Activated CD8-positive, alpha-beta T cell treated with anti-CD3 and anti-CD28 coated beads for 36 hours (primary cell): ENCODE results near the gene ANKH. TPM values are rescaled to one million over a fixed set of nuclear protein-coding genes. Genes with fewer than 3 reads are reported as not detected.
A peak's percentile ranks its signal among the peaks of the same experiment; 100 is the strongest.

Source experiments
- ATAC-seq: fragments of 200-7000 bp; cut with Tn5 transposase; one replicate; pipeline ENCODE4 v1.10.0; 2021; ENCODE audit warnings: mild to moderate bottlenecking, moderate library complexity
- CTCF ChIA-PET: fragments of 350-600 bp; sonication (Branson Sonifier 250); formaldehyde crosslinking; loops from one replicate; lab custom pipeline; 2021; ENCODE audit warnings: antibody characterized with exemption; lab: Charles Lee
- POLR2A ChIA-PET: fragments of 350-600 bp; sonication (Branson Sonifier 250); formaldehyde crosslinking; loops from one replicate; lab custom pipeline; 2021; ENCODE audit warnings: antibody characterized with exemption; lab: Charles Lee
- DNase-seq: peaks from one replicate; pipeline ENCODE4 v3.0.0-alpha.2; 2020
- H3K27ac Mint-ChIP-seq: one replicate; pipeline ENCODE4 v1.8.0; 2021; ENCODE audit warnings: mild to moderate bottlenecking, mixed read lengths
- H3K27me3 Mint-ChIP-seq: one replicate; pipeline ENCODE4 v1.8.0; 2021; ENCODE audit warnings: mixed read lengths
- H3K36me3 Mint-ChIP-seq: one replicate; pipeline ENCODE4 v1.8.0; 2021; ENCODE audit warnings: low read depth, mixed read lengths
- H3K4me1 Mint-ChIP-seq: one replicate; pipeline ENCODE4 v1.8.0; 2021; ENCODE audit warnings: low read depth, mixed read lengths
- H3K4me3 Mint-ChIP-seq: one replicate; pipeline ENCODE4 v1.8.0; 2021; ENCODE audit warnings: mild to moderate bottlenecking, moderate library complexity, mixed read lengths
- H3K9me3 Mint-ChIP-seq: one replicate; pipeline ENCODE4 v1.8.0; 2021; ENCODE audit warnings: mixed read lengths
- intact Hi-C: fragments of 100-400 bp; cut with micrococcal nuclease; formaldehyde crosslinking; loops from one replicate; pipeline ENCODE4 v1.10.0; 2022
- total RNA-seq, 2 experiments: library from RNA; stranded (reverse); gene quantifications; one replicate each; pipeline ENCODE4 v1.2.3, GENCODE V29; 2021
- TF ChIP-seq, protein P1 (sequence below): fragments of 200-600 bp; IDR thresholded peaks from one replicate; pipeline ENCODE4 v1.8.0; 2022; ENCODE audit warnings: antibody characterized with exemption, mild to moderate bottlenecking

ANKH gene
- total RNA-seq, 2 experiments from 2014 or later: 85.4 to 87.2 TPM

DNA sequence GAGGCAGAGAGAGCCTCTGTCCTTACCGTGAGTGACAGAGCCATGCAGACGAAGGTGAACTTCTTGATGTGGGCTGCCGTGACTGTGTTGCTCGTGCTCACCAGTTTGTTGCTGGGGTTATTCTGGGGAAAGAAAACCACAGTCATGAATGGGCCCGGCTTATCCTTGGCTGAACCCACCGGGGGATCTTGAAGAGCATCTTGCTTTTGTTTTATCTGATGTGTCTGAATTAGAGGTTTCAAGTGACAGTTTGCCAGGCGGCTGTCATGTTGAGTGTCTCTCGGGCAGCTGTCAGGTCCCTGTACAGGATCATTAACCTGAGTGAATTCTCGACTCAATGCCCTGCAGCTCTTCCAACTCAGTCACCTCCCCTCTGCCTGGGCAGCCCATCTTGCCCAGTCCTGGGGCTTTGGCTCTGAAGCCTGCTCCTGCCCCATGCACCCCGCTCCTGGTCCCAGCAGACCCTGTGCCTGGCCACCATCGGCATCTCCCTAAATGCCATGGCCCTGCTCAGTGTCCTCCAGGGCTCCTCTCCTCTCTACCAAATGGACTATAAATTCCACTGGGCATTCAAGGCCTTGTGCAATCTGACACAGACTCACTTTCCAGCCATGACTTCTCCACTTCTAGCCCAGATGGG is 129.7 kb downstream of the ANKH start:
- no peaks in the 10 kb centered on the region for H3K9me3 Mint-ChIP-seq
- TF ChIP-seq, protein P1, sequence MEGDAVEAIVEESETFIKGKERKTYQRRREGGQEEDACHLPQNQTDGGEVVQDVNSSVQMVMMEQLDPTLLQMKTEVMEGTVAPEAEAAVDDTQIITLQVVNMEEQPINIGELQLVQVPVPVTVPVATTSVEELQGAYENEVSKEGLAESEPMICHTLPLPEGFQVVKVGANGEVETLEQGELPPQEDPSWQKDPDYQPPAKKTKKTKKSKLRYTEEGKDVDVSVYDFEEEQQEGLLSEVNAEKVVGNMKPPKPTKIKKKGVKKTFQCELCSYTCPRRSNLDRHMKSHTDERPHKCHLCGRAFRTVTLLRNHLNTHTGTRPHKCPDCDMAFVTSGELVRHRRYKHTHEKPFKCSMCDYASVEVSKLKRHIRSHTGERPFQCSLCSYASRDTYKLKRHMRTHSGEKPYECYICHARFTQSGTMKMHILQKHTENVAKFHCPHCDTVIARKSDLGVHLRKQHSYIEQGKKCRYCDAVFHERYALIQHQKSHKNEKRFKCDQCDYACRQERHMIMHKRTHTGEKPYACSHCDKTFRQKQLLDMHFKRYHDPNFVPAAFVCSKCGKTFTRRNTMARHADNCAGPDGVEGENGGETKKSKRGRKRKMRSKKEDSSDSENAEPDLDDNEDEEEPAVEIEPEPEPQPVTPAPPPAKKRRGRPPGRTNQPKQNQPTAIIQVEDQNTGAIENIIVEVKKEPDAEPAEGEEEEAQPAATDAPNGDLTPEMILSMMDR: no peak
- peaks cover 26% of the 10 kb centered on the region for H3K36me3 Mint-ChIP-seq
- H3K27me3 Mint-ChIP-seq: no peaks in the 10 kb centered on the region
- ChIA-PET POLR2A (no interaction called here), CTCF (interaction anchor here (1.3 to 2.0 kb wide), 3 partner anchors 14 to 267 kb away, joined by 5 to 8 read pairs (median 5); no protein-coding TSS in a partner anchor)
- no peak overlapping the region for H3K4me3 Mint-ChIP-seq
- H3K27ac Mint-ChIP-seq: peak overlapping the region; percentile 1
- ATAC-seq (peak; percentile 50), DNase-seq (peak; percentile 35)
- intact Hi-C loops: no loop called here
- H3K4me1 Mint-ChIP-seq: peaks cover 31% of the 10 kb centered on the region

DNA sequence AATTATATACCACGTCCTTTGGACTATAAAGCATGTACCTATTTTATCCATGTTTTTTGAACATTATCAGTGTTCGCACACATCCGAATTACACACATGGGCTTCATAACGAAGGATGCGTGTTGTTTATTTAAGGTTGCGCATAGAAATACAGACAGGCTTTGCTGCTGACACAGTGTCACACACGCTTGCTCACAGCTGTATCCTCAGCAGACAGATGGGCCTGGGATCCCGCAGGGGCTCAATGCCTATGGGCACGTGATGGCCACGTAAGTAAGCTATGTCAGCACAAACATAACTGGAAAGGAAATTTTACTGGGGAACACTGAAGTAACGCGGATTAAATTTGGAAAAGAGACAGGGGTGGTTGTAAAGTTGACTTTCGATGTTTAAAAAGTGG is 130.4 kb downstream of the ANKH start:
- H3K4me1 Mint-ChIP-seq: peaks cover 31% of the 10 kb centered on the region
- TF ChIP-seq, protein P1: no peak
- no peaks in the 10 kb centered on the region for H3K27me3 Mint-ChIP-seq
- intact Hi-C loops: no loop called here
- H3K27ac Mint-ChIP-seq: no peak overlapping the region
- ChIA-PET CTCF (interaction anchor here (0.9 to 1.6 kb wide), 3 partner anchors 14 to 273 kb away, joined by 3 to 8 read pairs (median 5); no protein-coding TSS in a partner anchor), POLR2A (interaction anchor here (0.9 to 1.5 kb wide), 2 partner anchors 80 to 129 kb away, joined by 3 to 4 read pairs; no protein-coding TSS in a partner anchor)
- DNase-seq (no peak), ATAC-seq (no peak)
- H3K4me3 Mint-ChIP-seq: no peak overlapping the region
- peaks cover 28% of the 10 kb centered on the region for H3K36me3 Mint-ChIP-seq
- H3K9me3 Mint-ChIP-seq: no peaks in the 10 kb centered on the region

DNA sequence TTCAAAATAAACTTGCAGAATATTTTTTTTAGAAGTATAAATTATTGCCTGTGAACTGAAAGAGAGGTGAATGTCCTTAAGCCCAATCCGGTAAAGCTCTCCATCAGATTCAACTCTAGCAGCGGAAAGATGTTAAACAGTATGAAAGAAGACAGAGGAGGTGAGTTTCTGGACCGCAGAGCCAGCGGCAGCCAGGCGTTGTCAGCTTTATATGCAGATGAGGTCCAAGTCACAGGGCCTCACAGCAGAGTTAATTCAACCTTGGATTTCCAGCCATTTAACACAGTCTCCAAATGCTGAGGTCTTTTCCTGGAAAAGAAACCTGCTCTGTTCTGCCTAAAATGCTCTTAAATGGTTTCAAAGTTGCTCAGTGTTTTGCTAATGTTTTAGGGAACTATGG is 131.6 kb downstream of the ANKH start:
- POLR2A ChIA-PET: interaction anchor here (0.9 to 1.5 kb wide), 2 partner anchors 82 to 130 kb away, joined by 3 to 4 read pairs; no protein-coding TSS in a partner anchor
- no peak overlapping the region for H3K4me3 Mint-ChIP-seq
- TF ChIP-seq, protein P1: no peak
- CTCF ChIA-PET: interaction anchor here (0.9 to 1.6 kb wide), 2 partner anchors 263 to 274 kb away, joined by 3 to 5 read pairs; no protein-coding TSS in a partner anchor
- no peaks in the 10 kb centered on the region for H3K27me3 Mint-ChIP-seq
- H3K36me3 Mint-ChIP-seq: peaks cover 23% of the 10 kb centered on the region
- H3K9me3 Mint-ChIP-seq: no peaks in the 10 kb centered on the region
- intact Hi-C loops: no loop called here
- DNase-seq (no peak), ATAC-seq (no peak)
- H3K27ac Mint-ChIP-seq: no peak overlapping the region
- peaks cover 21% of the 10 kb centered on the region for H3K4me1 Mint-ChIP-seq

DNA sequence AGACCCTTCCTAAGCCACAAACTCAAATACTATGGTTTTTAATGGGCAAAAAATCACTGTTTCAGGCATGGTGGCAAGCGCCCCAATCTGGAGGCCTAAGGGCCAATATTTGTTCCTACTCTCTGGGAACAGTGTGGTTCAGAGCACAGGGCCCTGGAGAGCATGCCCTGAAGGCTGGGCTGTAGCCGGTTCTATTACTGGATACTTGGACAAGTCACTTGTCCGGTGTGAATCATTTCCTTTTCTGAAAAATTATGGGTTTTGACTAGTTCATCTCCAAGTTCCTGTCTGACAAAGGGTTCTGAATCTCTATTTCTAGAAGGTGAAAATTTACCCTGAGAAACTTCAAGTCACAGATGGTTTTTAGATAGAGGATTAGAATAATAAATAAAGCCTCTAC is 132.0 kb downstream of the ANKH start:
- Mint-ChIP-seq H3K27ac (no peak overlapping the region), H3K4me3 (no peak overlapping the region)
- TF ChIP-seq, protein P1: no peak

DNA sequence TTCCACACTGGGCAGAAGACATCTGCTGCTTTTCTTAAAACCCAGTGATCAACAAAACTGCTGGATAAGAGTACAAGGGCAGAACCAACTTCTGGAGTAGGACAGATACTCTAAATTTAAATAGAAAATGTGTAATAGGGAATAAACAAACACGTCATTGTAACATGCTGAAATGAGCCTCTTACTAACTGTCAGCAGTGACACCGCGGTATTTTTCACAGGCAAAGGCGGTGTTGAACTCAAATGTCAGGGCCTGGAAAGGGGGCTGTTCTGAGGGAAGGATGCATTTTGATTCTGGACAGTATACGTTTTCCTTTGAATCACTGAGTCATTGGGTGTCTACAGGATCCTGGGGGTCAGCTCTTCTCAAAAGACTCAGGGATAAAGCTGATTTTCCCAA is 133.5 kb downstream of the ANKH start:
- CTCF ChIA-PET: interaction anchor here (2.9 kb wide), 1 partner anchor 11 kb away, joined by 12 read pairs; no protein-coding TSS in a partner anchor
- peaks cover 16% of the 10 kb centered on the region for H3K4me1 Mint-ChIP-seq
- H3K27ac Mint-ChIP-seq: no peak overlapping the region
- H3K36me3 Mint-ChIP-seq: peaks cover 22% of the 10 kb centered on the region
- TF ChIP-seq, protein P1: no peak
- intact Hi-C loops: no loop called here
- DNase-seq: no peak
- POLR2A ChIA-PET: no interaction called here
- H3K27me3 Mint-ChIP-seq: no peaks in the 10 kb centered on the region
- H3K4me3 Mint-ChIP-seq: no peak overlapping the region
- ATAC-seq: no peak
- H3K9me3 Mint-ChIP-seq: no peaks in the 10 kb centered on the region

More for the DNA sequence above, 132.0 kb downstream of the ANKH start:
- Mint-ChIP-seq H3K36me3 (peaks cover 23% of the 10 kb centered on the region), H3K27me3 (no peaks in the 10 kb centered on the region), H3K9me3 (no peaks in the 10 kb centered on the region), H3K4me1 (peaks cover 20% of the 10 kb centered on the region)
- no peak for DNase-seq
- ChIA-PET CTCF (interaction anchor here (1.6 kb wide), 1 partner anchor 264 kb away, joined by 5 read pairs; no protein-coding TSS in a partner anchor), POLR2A (interaction anchor here (1.5 kb wide), 1 partner anchor 131 kb away, joined by 4 read pairs; no protein-coding TSS in a partner anchor)
- intact Hi-C loops: no loop called here
- no peak for ATAC-seq
